HG03460 (cell line): ENCODE data around the gene NFKB1.

ENCODE experiments used
- ATAC-seq: cut with Tn5 transposase; IDR thresholded peaks from one replicate; pipeline ENCODE4 v1.9.1; 2021; ENCODE audit not compliant: unreplicated experiment

Gene NFKB1

GRCh38 chr4:102530986-102531385, 29.8 kb downstream of the NFKB1 start:
- no peak for ATAC-seq

GRCh38 chr4:102531462-102531861, 30.3 kb downstream of the NFKB1 start:
- no peak for ATAC-seq

DNA sequence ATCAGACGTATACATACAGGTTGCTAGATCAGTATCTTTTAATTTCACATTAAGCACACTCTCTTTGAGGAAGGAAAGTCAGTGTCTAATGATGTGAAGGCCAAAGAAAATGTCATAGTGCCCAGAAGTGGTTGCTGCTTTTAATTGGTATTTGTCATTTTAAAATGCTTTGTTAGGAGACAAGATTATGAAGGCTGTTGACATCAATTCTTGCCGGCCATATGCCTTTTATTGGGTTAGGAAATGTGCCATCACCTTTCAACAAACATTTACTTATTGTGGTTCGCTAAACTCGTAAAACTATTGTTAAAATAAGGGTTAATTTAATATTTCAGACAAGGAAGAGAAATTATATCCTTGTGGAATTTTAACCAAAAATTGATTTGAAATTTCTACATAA, 32.2 kb downstream of the NFKB1 start:
- ATAC-seq, result no peak

DNA sequence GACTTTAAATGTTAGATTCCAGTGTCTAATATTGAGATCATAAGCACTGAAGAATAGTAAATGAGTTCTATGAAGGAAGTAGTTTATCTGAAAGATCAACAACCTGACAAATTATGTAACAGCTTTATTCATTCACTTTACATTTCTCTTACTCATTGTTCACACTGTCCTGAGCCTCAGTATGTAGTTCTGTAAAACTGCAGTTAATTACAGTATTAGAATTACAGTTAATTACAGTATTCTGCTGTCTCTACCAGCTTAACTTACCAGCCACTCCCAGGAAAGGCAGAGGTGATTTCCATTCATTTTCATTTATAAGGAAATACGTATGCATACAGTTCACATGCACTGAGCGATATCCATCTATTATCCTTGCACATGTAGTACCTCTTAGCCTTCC, 32.7 kb downstream of the NFKB1 start:
- ATAC-seq, result no peak

GRCh38 chr4:102534845-102535244, 33.7 kb downstream of the NFKB1 start:
- ATAC-seq, result no peak

GRCh38 chr4:102535398-102536082, 34.4 kb downstream of the NFKB1 start:
- ATAC-seq, result peak; percentile 46

GRCh38 chr4:102536768-102537167, 35.6 kb downstream of the NFKB1 start:
- ATAC-seq, result no peak

GRCh38 chr4:102537269-102537668, 36.1 kb downstream of the NFKB1 start:
- no peak for ATAC-seq

GRCh38 chr4:102541697-102542096, 40.5 kb downstream of the NFKB1 start:
- no peak for ATAC-seq

- ATAC-seq, result peak; percentile 83
Measured at GRCh38 chr4:102543030-102543928, 42.1 kb downstream of the NFKB1 start.

GRCh38 chr4:102546635-102547034, 45.5 kb downstream of the NFKB1 start:
- no peak for ATAC-seq

- no peak for ATAC-seq
Measured at GRCh38 chr4:102547973-102548372, 46.8 kb downstream of the NFKB1 start.

GRCh38 chr4:102551958-102552565, 50.9 kb downstream of the NFKB1 start:
- no peak for ATAC-seq

DNA sequence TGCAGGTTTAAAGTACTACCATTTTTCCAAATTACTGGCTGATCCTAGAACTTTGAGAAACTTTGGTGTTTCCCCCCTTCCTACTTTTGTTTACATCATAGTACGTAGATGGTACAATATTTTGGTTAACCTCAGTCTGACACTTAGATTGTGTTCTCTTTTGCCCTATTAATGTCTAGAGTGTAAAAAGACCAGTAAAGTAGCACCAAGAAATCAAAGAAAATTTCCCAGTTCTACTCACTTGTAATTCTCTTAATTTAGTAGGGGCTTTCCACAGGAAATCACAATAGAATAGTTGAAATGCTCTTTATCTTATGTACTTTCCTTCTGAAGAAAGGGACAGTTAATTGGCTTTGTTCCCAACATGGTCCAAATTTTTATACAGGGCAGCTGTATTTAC, 51.6 kb downstream of the NFKB1 start:
- no peak for ATAC-seq

GRCh38 chr4:102553982-102554381, 52.8 kb downstream of the NFKB1 start:
- no peak for ATAC-seq

GRCh38 chr4:102554482-102554881, 53.3 kb downstream of the NFKB1 start:
- no peak for ATAC-seq

GRCh38 chr4:102554992-102555391, 53.8 kb downstream of the NFKB1 start:
- no peak for ATAC-seq

DNA sequence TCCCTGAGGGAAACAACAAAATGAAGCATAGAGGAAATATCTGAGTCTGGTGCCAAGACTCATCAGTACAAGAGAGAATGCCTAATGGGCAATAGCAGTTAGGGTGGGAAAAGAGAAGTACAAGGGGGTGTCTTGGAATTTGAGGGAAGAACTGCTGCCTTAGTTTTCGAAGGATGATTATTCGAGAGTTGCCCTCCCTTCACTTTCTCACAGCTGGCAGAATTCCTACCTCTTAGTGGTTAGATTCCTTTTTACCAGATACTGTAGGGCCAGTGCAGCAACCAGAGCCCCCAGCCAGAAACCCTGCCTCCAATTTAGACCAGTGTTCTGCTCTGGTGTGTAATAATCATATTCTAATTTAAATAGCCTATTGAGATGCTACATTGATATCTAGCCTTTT, 56.5 kb downstream of the NFKB1 start:
- no peak for ATAC-seq

- no peak for ATAC-seq
Measured at GRCh38 chr4:102560115-102560514, 59.0 kb downstream of the NFKB1 start.

GRCh38 chr4:102560571-102561341, 59.6 kb downstream of the NFKB1 start:
- no peak for ATAC-seq

DNA sequence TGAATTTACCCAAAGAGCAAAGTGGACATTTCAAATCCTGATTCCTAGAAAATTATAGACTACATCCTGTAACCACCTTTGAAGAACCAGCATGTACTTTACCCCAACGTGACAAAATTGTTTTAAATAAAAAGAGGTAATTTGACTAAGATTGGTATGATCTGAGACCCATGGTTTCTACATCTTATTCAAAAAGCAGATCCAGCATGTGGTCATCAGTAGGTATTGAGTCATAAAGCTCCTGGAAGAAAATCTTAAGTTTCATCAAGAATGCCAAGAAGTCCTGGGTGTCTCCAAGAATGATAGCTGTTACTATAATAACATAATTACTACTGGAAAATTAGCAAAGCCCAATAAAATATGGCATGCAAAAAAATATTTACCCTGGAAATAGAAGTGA, 61.8 kb downstream of the NFKB1 start:
- no peak for ATAC-seq
